ENCODE results near the gene UBE2J1.

The UBE2J1 gene

DNA sequence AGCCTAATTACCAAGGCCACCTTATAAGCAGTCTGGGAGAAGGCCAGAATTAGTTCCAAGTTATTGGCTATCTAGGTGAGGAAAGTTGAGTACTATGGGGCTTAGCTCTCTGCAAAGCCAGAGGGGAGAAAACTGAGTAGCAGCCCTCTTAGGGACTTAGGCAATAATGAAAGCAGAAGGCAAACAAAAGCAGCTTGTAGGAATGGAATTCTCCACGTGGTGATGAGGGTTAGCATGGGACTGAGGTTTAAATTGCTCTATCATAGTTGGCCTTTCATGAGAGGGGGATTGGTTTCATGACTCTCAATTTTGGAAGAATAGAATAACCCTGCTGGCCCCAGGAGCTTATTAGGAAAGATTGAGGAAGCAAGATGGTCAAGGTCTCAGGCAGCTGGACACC lies 7.0 kb upstream of the UBE2J1 start:
- H3K4me1 ChIP-seq (ENCODE audit: low read length) = peaks cover 83% of the 10 kb centered on the region
- H3K4me3 ChIP-seq (ENCODE audit: low read length) = no peak overlapping the region
- H3F3A ChIP-seq (ENCODE audit: insufficient read depth, low read length) = peaks cover 69% of the 10 kb centered on the region
- peak overlapping the region; percentile 99 for H3K27ac ChIP-seq (ENCODE audit: low read length)
- no peaks in the 10 kb centered on the region for H3K9me2 ChIP-seq (replicated peaks; ENCODE audit: insufficient read depth, low read length)
- H3K36me3 ChIP-seq (replicated peaks; ENCODE audit: insufficient read depth, low read length) = no peaks in the 10 kb centered on the region
- H3K9ac ChIP-seq (ENCODE audit: low read length) = 0 out of 2 replicates have a peak overlapping the region, but pooled peaks have one; percentile 76
- no peak for DNase-seq
- H3K27me3 ChIP-seq (replicated peaks; ENCODE audit: insufficient read depth, low read length) = no peaks in the 10 kb centered on the region
- peaks cover 54% of the 10 kb centered on the region for H3K79me2 ChIP-seq (ENCODE audit: low read length)
- H4K20me1 ChIP-seq (ENCODE audit: insufficient read depth, low read length) = no peaks in the 10 kb centered on the region
- no peaks in the 10 kb centered on the region for H3K9me3 ChIP-seq (replicated peaks; ENCODE audit: insufficient read depth, low read length)
- H3K4me2 ChIP-seq (ENCODE audit: low read depth, low read length) = peak overlapping the region; percentile 78
- TF ChIP-seq CTCF (IDR thresholded peaks at IDR 0.05; ENCODE audit: low read length) (no peak), EZH2phosphoT487 (IDR thresholded peaks at IDR 0.05; ENCODE audit: low read length) (no peak), EZH2 (optimal IDR thresholded peaks at IDR 0.05; ENCODE audit: low read depth, low read length) (no peak)
- H2AFZ ChIP-seq (ENCODE audit: low read length) = no peak overlapping the region

GRCh38 chr6:89357390-89357789 lies 4.9 kb upstream of the UBE2J1 start:
- peaks cover 80% of the 10 kb centered on the region for H3F3A ChIP-seq (ENCODE audit: insufficient read depth, low read length)

DNA sequence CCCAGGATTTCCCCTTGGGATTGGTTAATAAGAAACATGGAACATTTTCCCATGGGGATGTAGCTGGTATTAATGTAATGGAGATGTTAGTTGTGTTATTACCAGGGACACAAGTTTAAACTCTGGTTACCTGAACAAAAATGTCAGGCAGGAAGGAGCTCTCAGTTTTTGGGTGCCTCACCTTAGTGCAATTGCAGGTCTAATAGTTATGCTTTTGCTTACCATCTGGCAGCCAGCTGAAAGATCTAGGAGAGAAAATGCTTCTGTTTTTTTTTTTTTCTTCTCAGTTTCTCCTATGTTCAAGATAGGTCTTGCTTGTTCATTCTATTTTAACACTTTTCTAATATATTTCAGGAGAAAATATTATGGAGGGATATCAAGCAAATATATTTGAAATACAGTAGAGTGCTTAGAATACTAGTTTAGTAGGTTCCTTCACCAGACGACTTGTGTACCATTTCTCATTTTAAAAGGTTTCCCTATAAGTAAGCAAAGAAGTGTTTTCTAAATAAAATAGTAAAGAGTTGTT lies 4.2 kb upstream of the UBE2J1 start:
- Histone ChIP-seq H3K4me2 (ENCODE audit: low read depth, low read length) (peak overlapping the region; percentile 64), H3K9ac (ENCODE audit: low read length) (peak overlapping the region; percentile 85), H3K9me2 (replicated peaks; ENCODE audit: insufficient read depth, low read length) (no peaks in the 10 kb centered on the region), H3K79me2 (ENCODE audit: low read length) (peaks cover 57% of the 10 kb centered on the region), H4K20me1 (ENCODE audit: insufficient read depth, low read length) (no peaks in the 10 kb centered on the region), H3K27me3 (replicated peaks; ENCODE audit: insufficient read depth, low read length) (no peaks in the 10 kb centered on the region), H3K9me3 (replicated peaks; ENCODE audit: insufficient read depth, low read length) (no peaks in the 10 kb centered on the region), H3K27ac (ENCODE audit: low read length) (peak overlapping the region; percentile 99), H3F3A (ENCODE audit: insufficient read depth, low read length) (peaks cover 86% of the 10 kb centered on the region), H3K4me3 (ENCODE audit: low read length) (peak overlapping the region; percentile 14; the same call in 1 of the 2 replicates), H2AFZ (ENCODE audit: low read length) (no peak overlapping the region), H3K36me3 (replicated peaks; ENCODE audit: insufficient read depth, low read length) (no peaks in the 10 kb centered on the region), H3K4me1 (ENCODE audit: low read length) (peaks cover 76% of the 10 kb centered on the region)
- no peak for TF ChIP-seq CTCF (IDR thresholded peaks at IDR 0.05; ENCODE audit: low read length)
- TF ChIP-seq EZH2phosphoT487 (IDR thresholded peaks at IDR 0.05; ENCODE audit: low read length) = no peak
- no peak for TF ChIP-seq EZH2 (optimal IDR thresholded peaks at IDR 0.05; ENCODE audit: low read depth, low read length)
- peak; percentile 79 for DNase-seq

More at GRCh38 chr6:89357390-89357789, 4.9 kb upstream of the UBE2J1 start:
- Histone ChIP-seq H3K27me3 (replicated peaks; ENCODE audit: insufficient read depth, low read length) (no peaks in the 10 kb centered on the region), H4K20me1 (ENCODE audit: insufficient read depth, low read length) (no peaks in the 10 kb centered on the region), H2AFZ (ENCODE audit: low read length) (no peak overlapping the region), H3K4me2 (ENCODE audit: low read depth, low read length) (peak overlapping the region; percentile 78), H3K4me1 (ENCODE audit: low read length) (peaks cover 76% of the 10 kb centered on the region), H3K9me3 (replicated peaks; ENCODE audit: insufficient read depth, low read length) (no peaks in the 10 kb centered on the region), H3K9me2 (replicated peaks; ENCODE audit: insufficient read depth, low read length) (no peaks in the 10 kb centered on the region), H3K4me3 (ENCODE audit: low read length) (peak overlapping the region; percentile 40), H3K9ac (ENCODE audit: low read length) (peak overlapping the region; percentile 85), H3K27ac (ENCODE audit: low read length) (peak overlapping the region; percentile 99), H3K79me2 (ENCODE audit: low read length) (peaks cover 56% of the 10 kb centered on the region), H3K36me3 (replicated peaks; ENCODE audit: insufficient read depth, low read length) (no peaks in the 10 kb centered on the region)
- TF ChIP-seq CTCF (IDR thresholded peaks at IDR 0.05; ENCODE audit: low read length) (no peak), EZH2 (optimal IDR thresholded peaks at IDR 0.05; ENCODE audit: low read depth, low read length) (no peak), EZH2phosphoT487 (IDR thresholded peaks at IDR 0.05; ENCODE audit: low read length) (no peak)
- peak; percentile 95 for DNase-seq

Data from MM.1S (cell line).